ENCODE measurements around the gene ING3. TPM values are rescaled to one million over a fixed set of nuclear protein-coding genes. Genes with fewer than 3 reads are reported as not detected.

Gene ING3
- total and polyA plus RNA-seq, 9 of the 15 experiments (the other 6 are each of a cell fraction or from before 2014, with no cell fraction given) = 22.8 to 233 (median 50.4) TPM

- Histone ChIP-seq H3K9ac (ENCODE audit: insufficient read depth in 1 of 2, low read depth in 2 of 2, low read length in 2 of 2) (no peak overlapping the region), H4K20me1 (replicated peaks; ENCODE audit: control insufficient read depth, insufficient read depth, low read length) (no peaks in the 10 kb centered on the region), H3K27ac (ENCODE audit: extremely low read depth, low read depth, low read length) (peak overlapping the region; percentile 12; the same call in 1 of the 3 replicates), H3K4me2 (ENCODE audit: insufficient read depth, low read length) (no peak overlapping the region), H3K4me1 (replicated peaks in 1 of 2; ENCODE audit: control insufficient read depth in 2 of 2, insufficient read depth in 2 of 2, low read length in 2 of 2) (peaks cover 0 to 58% of the 10 kb centered on the region in 2 experiments; a peak in 3 of 5 replicates), H3K27me3 (ENCODE audit: control insufficient read depth in 2 of 2, insufficient read depth in 2 of 2, low read length in 2 of 2) (no peaks in the 10 kb centered on the region), H3K36me3 (ENCODE audit: control insufficient read depth, insufficient read depth, low read length) (peaks cover 97% of the 10 kb centered on the region), H2AFZ (ENCODE audit: low read depth, low read length) (no peak overlapping the region), H3K9me1 (ENCODE audit: control insufficient read depth, insufficient read depth, low read length) (no peaks in the 10 kb centered on the region), H3K4me3 (no peak overlapping the region), H3K9me3 (replicated peaks; ENCODE audit: control insufficient read depth, insufficient read depth, low read depth, low read length) (no peaks in the 10 kb centered on the region), H3K79me2 (ENCODE audit: control insufficient read depth, insufficient read depth, low read length) (peaks cover 99% of the 10 kb centered on the region)
- BruUV-seq (replicated peaks) = no TSS peak
- DNase-seq (ENCODE audit: extremely low read depth in 1 of 4, low spot score in 3 of 4) (no peak), FAIRE-seq (no peak), ATAC-seq (no peak)
- 83% methylated on average over 1 of the region's 1 CpG for WGBS (ENCODE audit: insufficient coverage, low coverage, missing lambda C conversion rate)
- ChIA-PET CTCF (ENCODE audit: low intra/inter-chr PET ratio) (no interaction called here), POLR2A (interaction anchor here (1.1 kb wide), 1 partner anchor 56 kb away, joined by 3 read pairs; no protein-coding TSS in a partner anchor)
- in situ Hi-C loops (cut with MboI) = no loop called here
- intact Hi-C loops (cut with micrococcal nuclease) = no loop called here
- TF ChIP-seq MTA3 (IDR thresholded peaks at IDR 0.05; ENCODE audit: borderline replicate concordance) (no peak), MLX (CRISPR knock-in tag; conservative IDR thresholded peaks at IDR 0.05) (no peak), GATAD2A (IDR thresholded peaks at IDR 0.05) (no peak), RFX7 (CRISPR knock-in tag; IDR thresholded peaks at IDR 0.05) (no peak), TOE1 (IDR thresholded peaks at IDR 0.05; ENCODE audit: borderline replicate concordance) (no peak), TOE1 (CRISPR knock-in tag; IDR thresholded peaks at IDR 0.05; ENCODE audit: borderline replicate concordance, low read depth) (no peak), POLR3G (IDR thresholded peaks at IDR 0.05; ENCODE audit: extremely low read depth, insufficient read length, insufficient replicate concordance) (no peak), RUNX1 (IDR thresholded peaks at IDR 0.05; ENCODE audit: low read depth) (no peak), EZH2 (IDR thresholded peaks at IDR 0.05; ENCODE audit: borderline replicate concordance, low read depth, low read length) (no peak), PRPF4 (IDR thresholded peaks at IDR 0.05; ENCODE audit: insufficient read depth, low read depth, low read length, poor library complexity, severe bottlenecking) (no peak), CCNT2 (IDR thresholded peaks at IDR 0.05; ENCODE audit: borderline replicate concordance, extremely low read depth, insufficient read length, low read depth, low read length) (no peak), ZNF655 (CRISPR knock-in tag; IDR thresholded peaks at IDR 0.05) (no peak), SFPQ (IDR thresholded peaks at IDR 0.05; ENCODE audit: low read depth, low read length) (no peak), MEIS2 (IDR thresholded peaks at IDR 0.05; ENCODE audit: partially characterized antibody) (no peak), CEBPG (CRISPR knock-in tag; IDR thresholded peaks at IDR 0.05) (no peak), CEBPG (tag; conservative IDR thresholded peaks at IDR 0.05 in 1 of 2, IDR thresholded peaks at IDR 0.05 in 1 of 2) (peak; percentile 66 to 93), SRSF3 (IDR thresholded peaks at IDR 0.05; ENCODE audit: insufficient read depth, low read length) (no peak), ZNF644 (tag; IDR thresholded peaks at IDR 0.05; ENCODE audit: low read depth) (no peak), SMARCA5 (IDR thresholded peaks at IDR 0.05) (no peak; the same call in 1 of the 2 replicates)
Measured at GRCh38 chr7:121020249-121020988, 69.8 kb downstream of the ING3 start.
